GM12892 (cell line): Measurements from ENCODE around the gene COL6A2.

ENCODE experiments used
- POLR2A ChIP-seq: IDR thresholded peaks from 2 replicates; pipeline ENCODE4 v1.6.1; 2011; ENCODE audit warnings: low read depth, low read length, control low read depth
- TAF1 ChIP-seq: IDR thresholded peaks from 2 replicates; pipeline ENCODE4 v1.6.1; 2011; ENCODE audit warnings: low read depth, mild to moderate bottlenecking, control low read depth, low read length, borderline replicate concordance

- TF ChIP-seq POLR2A (no peak), TAF1 (no peak)
Observed at GRCh38 chr21:46061518-46061917, 36.4 kb upstream of the COL6A2 start.
